ENCODE data around the gene KCTD8.

The KCTD8 gene

GRCh38 chr4:44368413-44369167, 80.0 kb downstream of the KCTD8 start:
- H3K36me3 ChIP-seq (ENCODE audit: control insufficient read depth in 2 of 2, insufficient read depth in 1 of 2, low read length in 2 of 2), result no peaks in the 10 kb centered on the region
- no peaks in the 10 kb centered on the region for H3K9me3 ChIP-seq (ENCODE audit: control insufficient read depth, insufficient read depth, low read depth, low read length)
- CTCF ChIA-PET, result interaction anchor here (0.6 kb wide), 1 partner anchor 10 kb away, joined by 3 read pairs; no protein-coding TSS in a partner anchor
- TF ChIP-seq ZNF426 (tag by site-specific recombination; IDR thresholded peaks at IDR 0.05) (no peak), ZNF677 (tag by site-specific recombination; IDR thresholded peaks at IDR 0.05) (no peak), ZNF302 (tag by site-specific recombination; IDR thresholded peaks at IDR 0.05; ENCODE audit: low read depth) (no peak), ZNF221 (tag by site-specific recombination; IDR thresholded peaks at IDR 0.05; ENCODE audit: borderline replicate concordance) (no peak), ZNF404 (tag by site-specific recombination; IDR thresholded peaks at IDR 0.05) (no peak), SALL2 (tag by site-specific recombination; IDR thresholded peaks at IDR 0.05; ENCODE audit: borderline replicate concordance) (no peak), GLIS2 (tag by site-specific recombination; IDR thresholded peaks at IDR 0.05) (no peak), ZBTB17 (tag by site-specific recombination; IDR thresholded peaks at IDR 0.05) (no peak), HOXC10 (CRISPR knock-in tag; IDR thresholded peaks at IDR 0.05) (no peak)
- H3K4me3 ChIP-seq (ENCODE audit: low read depth, low read length), result no peak overlapping the region
- no peak overlapping the region for H3K27ac ChIP-seq (ENCODE audit: extremely low read depth, low read depth, low read length)
- no peaks in the 10 kb centered on the region for H3K4me1 ChIP-seq (ENCODE audit: control insufficient read depth, insufficient read depth, low read length)
- POLR2A ChIA-PET, result no interaction called here

- H3K4me1 ChIP-seq (ENCODE audit: control insufficient read depth, insufficient read depth, low read length), result no peaks in the 10 kb centered on the region
- H3K9me3 ChIP-seq (ENCODE audit: control insufficient read depth, insufficient read depth, low read depth, low read length), result no peaks in the 10 kb centered on the region
- ChIA-PET CTCF (no interaction called here), POLR2A (no interaction called here)
- no peak overlapping the region for H3K4me3 ChIP-seq (ENCODE audit: low read depth, low read length)
- no peaks in the 10 kb centered on the region for H3K36me3 ChIP-seq (ENCODE audit: control insufficient read depth in 2 of 2, insufficient read depth in 1 of 2, low read length in 2 of 2)
- TF ChIP-seq ZNF302 (tag by site-specific recombination; IDR thresholded peaks at IDR 0.05; ENCODE audit: low read depth), result no peak
- no peak for TF ChIP-seq ZNF830 (tag by site-specific recombination; IDR thresholded peaks at IDR 0.05; ENCODE audit: low read depth)
- no peak for TF ChIP-seq ZNF654 (tag by site-specific recombination; IDR thresholded peaks at IDR 0.05; ENCODE audit: low read depth)
- no peak for TF ChIP-seq HOXD13 (CRISPR knock-in tag; IDR thresholded peaks at IDR 0.05; ENCODE audit: borderline replicate concordance)
- TF ChIP-seq EGR2 (tag by site-specific recombination; IDR thresholded peaks at IDR 0.05; ENCODE audit: low read depth), result no peak
- TF ChIP-seq ZNF488 (tag by site-specific recombination; IDR thresholded peaks at IDR 0.05), result no peak
- no peak for TF ChIP-seq ZBTB48 (tag by site-specific recombination; IDR thresholded peaks at IDR 0.05)
- no peak for TF ChIP-seq BCL6B (tag by site-specific recombination; IDR thresholded peaks at IDR 0.05)
- H3K27ac ChIP-seq (ENCODE audit: extremely low read depth, low read depth, low read length), result no peak overlapping the region
Measured at GRCh38 chr4:44354172-44354571, 94.4 kb downstream of the KCTD8 start.

- peak; percentile 50 for TF ChIP-seq REST (tag by site-specific recombination; IDR thresholded peaks at IDR 0.05)
- no peak for TF ChIP-seq ELK4 (IDR thresholded peaks at IDR 0.05; ENCODE audit: borderline replicate concordance, low read depth, low read length)
- Histone ChIP-seq H3K9me3 (ENCODE audit: control insufficient read depth, insufficient read depth, low read depth, low read length) (no peaks in the 10 kb centered on the region), H3K4me1 (ENCODE audit: control insufficient read depth, insufficient read depth, low read length) (no peaks in the 10 kb centered on the region), H3K4me3 (ENCODE audit: low read depth, low read length) (no peak overlapping the region), H3K27ac (ENCODE audit: extremely low read depth, low read depth, low read length) (no peak overlapping the region), H3K36me3 (ENCODE audit: control insufficient read depth in 2 of 2, insufficient read depth in 1 of 2, low read length in 2 of 2) (no peaks in the 10 kb centered on the region)
- ChIA-PET POLR2A (no interaction called here), CTCF (no interaction called here)
Measured at GRCh38 chr4:44351069-44351468, 97.5 kb downstream of the KCTD8 start.

Measured in HEK293 (cell line).